T-helper 22 cell (primary cell): ENCODE results near the gene POC1A.

Experiments
- DNase-seq: peaks from one replicate; pipeline ENCODE4 v3.0.0-alpha.2; 2020; ENCODE audit warnings: low read depth

The POC1A gene

GRCh38 chr3:52067046-52067445 is 87.2 kb downstream of the POC1A start:
- no peak for DNase-seq

- no peak for DNase-seq
Measured at GRCh38 chr3:52065264-52065756, 88.9 kb downstream of the POC1A start.

GRCh38 chr3:52064561-52064960 is 89.7 kb downstream of the POC1A start:
- no peak for DNase-seq

- DNase-seq: no peak
Measured at GRCh38 chr3:52063026-52063723, 91.0 kb downstream of the POC1A start.

GRCh38 chr3:52062505-52062904 is 91.7 kb downstream of the POC1A start:
- DNase-seq: no peak

GRCh38 chr3:52061121-52061910 is 92.9 kb downstream of the POC1A start:
- no peak for DNase-seq

- no peak for DNase-seq
Measured at GRCh38 chr3:52059781-52060180, 94.4 kb downstream of the POC1A start.

- no peak for DNase-seq
Measured at GRCh38 chr3:52057812-52058495, 96.3 kb downstream of the POC1A start.

- DNase-seq: peak; percentile 99
Measured at GRCh38 chr3:52056968-52057811, 97.0 kb downstream of the POC1A start.

GRCh38 chr3:52056521-52056967 is 97.7 kb downstream of the POC1A start, which contains the start of gene DUSP7:
DUSP7 (minus strand) TSS chr3:52056571; CDS start chr3:52056366, 205 bp downstream.
- peak; percentile 58 for DNase-seq

- DNase-seq: peak; percentile 20
Measured at GRCh38 chr3:52055537-52056351, 98.5 kb downstream of the POC1A start.

- DNase-seq: no peak
Measured at GRCh38 chr3:52054661-52055511, 99.3 kb downstream of the POC1A start.

- no peak for DNase-seq
Measured at GRCh38 chr3:52053307-52054304, 100.6 kb downstream of the POC1A start.

GRCh38 chr3:52052831-52053306 is 101.4 kb downstream of the POC1A start:
- peak; percentile 40 for DNase-seq

- no peak for DNase-seq
Measured at GRCh38 chr3:52051444-52051843, 102.8 kb downstream of the POC1A start.

GRCh38 chr3:52050571-52050970 is 103.7 kb downstream of the POC1A start:
- no peak for DNase-seq

GRCh38 chr3:52049503-52049902 is 104.7 kb downstream of the POC1A start:
- DNase-seq: no peak

- DNase-seq: no peak
Measured at GRCh38 chr3:52047295-52047960, 106.8 kb downstream of the POC1A start.
